HG03432 (cell line): ENCODE results near the gene PTRH1.

ENCODE experiments used
- ATAC-seq: cut with Tn5 transposase; IDR thresholded peaks from one replicate; pipeline ENCODE4 v1.9.1; 2021; ENCODE audit warnings: mild to moderate bottlenecking, moderate library complexity; ENCODE audit not compliant: unreplicated experiment

The PTRH1 gene

DNA sequence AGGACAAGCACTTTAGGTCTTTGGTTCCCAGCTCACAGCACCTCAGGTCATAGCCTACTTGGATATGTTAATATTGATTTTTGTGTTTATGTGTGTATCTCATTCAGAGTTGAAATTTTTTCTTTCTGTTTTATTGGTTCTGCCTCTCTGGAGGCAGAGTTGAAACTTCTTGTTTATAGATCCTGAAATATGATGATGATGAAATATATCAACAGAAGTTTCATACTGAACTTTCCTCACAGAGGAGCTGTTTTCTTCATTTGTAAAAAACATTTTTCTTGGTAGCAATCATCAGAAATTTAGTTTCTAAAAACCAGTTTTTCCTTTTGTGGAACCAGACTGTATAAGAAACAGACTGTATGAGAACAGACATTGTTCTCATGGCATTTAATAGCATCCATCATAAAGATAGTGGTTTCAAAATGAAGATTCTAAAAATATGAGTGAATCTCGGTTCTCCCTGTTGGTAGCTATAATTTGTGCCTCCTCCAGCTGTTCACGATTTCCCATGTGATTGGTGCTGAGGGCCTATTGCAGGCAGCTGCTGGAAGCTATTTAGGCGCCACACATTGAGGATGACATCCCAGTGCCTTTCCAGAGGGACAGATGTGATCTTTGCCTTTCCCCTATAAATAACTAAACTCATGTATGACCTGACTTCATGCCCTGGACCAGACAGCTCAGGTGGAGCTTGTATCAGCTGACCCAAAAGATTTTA, 48.2 kb downstream of the PTRH1 start:
- no peak for ATAC-seq

DNA sequence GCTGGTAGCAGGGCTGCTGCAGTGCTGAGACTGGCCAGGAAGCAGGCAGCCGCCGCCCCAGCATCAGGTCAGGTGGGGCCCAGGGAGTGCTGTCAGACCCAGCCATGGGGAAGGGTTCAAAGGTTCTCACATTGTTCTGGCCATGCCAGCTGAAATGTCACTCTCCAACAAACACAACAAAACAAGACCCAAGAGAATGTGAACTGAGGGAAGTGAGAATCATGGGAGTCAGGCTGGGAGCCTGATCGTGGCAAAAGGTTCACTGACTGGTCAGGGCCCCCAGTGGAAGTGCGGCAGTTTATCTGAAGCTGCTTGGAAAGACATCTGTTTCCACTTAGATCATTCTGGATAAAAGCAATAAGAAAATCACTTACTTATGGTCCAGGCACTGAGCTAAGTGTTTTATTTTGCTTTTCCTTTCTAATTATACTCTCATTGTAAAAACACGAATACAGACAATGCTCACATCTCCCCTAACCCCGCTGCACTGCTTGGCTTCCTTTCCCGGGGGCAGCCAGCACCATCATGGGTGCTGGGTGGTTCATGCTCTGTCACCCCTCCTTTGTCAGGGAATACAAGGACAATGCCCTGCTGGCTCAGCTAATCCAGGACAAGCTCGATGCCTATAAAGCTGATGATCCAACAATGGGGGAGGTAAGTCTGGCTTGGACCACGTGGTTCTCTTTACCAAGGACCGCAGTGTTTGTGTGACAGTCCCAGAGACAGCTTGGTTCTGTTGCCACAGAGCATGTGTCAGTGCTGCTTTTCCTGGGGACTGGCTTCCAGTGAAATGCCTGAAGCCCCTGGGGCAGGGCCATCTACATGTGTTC, 50.6 kb downstream of the PTRH1 start:
- ATAC-seq = no peak

DNA sequence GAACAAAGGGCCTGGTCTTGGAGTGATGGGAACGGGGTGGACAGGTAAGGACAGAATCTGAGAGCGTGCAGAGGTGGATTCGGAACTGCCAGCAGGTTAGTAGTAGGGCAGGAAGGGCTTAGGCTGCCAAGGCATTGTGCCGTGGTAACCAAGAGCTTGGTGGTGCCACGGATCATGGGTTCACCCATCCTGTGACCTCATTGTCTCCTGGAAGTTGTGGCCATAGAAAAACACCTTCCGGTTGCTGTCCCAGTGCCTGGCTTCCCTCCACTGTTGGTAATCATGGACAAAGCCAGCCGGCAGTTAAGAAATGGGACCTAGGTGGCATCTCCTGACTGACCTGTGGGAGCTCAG, 51.2 kb downstream of the PTRH1 start:
- ATAC-seq = no peak
